ENCODE measurements around the gene HSP90B1.

The HSP90B1 gene

DNA sequence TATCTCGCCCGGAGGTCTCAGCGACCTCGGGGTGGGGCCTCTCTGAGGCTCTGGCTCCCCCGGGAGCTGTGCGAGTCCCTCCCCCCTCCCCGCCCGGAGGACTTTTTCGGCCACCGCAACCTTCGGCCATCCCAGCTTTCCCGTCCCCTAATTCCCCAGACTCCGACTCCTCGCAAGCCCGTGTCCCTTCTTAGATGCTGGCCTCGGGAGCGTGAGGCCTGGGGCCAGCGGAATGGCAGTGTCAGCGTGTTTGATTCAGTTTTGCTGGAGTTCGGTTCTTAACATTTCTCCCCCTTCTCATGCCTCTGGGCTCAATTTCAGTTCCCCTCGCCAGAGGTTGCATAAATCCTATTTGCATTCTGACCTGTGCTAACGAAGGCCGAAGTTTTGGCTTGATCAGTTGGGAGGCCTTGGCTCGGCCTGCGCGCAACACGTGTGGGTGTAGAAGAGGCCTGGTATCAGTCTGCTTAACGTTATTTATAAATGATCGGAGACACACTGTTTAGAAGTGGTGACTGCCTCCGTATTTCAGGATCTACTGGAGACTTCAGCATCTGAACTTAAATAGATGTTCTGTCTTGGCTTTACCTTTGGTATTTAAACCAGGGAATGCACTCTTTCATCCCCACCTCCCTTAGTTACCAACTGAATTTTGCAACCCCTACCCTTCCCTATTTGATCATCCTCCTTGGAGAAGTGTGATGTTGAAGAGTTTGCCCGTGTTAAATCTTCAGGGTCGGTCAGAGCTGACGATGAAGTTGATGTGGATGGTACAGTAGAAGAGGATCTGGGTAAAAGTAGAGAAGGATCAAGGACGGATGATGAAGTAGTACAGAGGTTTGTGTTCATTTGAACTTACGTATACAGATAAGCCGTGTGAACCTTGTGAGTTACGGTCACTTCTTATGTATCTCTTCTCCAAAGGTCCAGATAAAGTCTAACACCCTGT lies 851 bp downstream of the HSP90B1 start:
- no peak for DNase-seq

DNA sequence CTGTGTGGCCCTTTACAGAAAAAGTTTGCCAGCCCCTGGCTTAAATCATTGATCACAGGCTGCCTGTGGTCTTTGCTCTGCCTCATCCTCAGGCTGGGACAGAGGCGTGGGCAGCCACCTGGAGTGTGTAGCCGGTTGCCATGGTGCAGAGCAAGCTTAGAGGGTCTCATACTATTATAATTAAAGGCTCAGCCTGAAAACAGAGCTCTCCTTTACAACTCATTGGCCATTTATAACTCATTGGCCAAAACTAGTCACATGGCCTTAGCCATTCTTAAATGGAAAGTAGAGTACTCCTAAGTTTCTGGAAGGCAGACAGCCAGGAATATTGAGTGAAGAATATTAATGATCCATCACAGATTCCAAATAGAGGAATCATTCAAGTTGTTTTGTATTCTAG lies 3.0 kb downstream of the HSP90B1 start:
- DNase-seq, result no peak

DNA sequence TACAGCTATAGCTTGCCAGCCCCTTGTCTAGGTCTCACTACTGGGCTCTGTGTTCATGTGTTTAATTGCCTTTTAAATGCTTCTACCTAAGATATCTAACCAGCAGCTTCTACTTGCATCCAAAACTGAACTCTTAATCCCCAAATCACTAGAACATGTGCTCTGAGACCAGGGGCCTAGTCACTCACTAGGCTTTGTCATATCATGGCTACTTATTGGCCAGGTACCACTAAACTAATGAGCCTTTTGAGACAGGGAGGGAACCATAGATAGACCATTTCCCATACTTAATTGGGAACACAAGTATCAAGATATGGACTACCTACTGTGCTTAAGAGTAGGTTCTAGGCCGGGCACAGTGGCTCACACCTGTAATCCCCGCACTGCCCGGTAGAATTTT lies 6.5 kb downstream of the HSP90B1 start:
- no peak for DNase-seq

DNA sequence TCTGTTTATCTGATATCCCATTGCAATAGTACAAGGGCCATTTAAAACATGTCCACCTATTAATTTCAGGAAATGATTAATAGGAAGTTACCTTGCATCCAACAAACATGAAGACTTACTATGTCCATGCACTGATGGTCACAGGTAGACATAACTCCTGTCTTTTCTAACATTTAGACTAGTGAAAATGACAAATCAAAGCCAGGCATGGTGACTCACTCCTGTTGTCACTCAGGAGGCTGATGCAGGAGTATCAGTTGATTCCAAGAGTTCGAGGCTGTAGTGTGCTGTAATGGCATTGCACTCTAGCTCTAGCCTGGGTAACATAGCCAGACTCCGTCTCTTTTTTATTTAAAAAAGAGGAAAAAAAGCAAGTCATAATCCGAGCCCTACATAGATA lies 14.8 kb downstream of the HSP90B1 start:
- no peak for DNase-seq

DNA sequence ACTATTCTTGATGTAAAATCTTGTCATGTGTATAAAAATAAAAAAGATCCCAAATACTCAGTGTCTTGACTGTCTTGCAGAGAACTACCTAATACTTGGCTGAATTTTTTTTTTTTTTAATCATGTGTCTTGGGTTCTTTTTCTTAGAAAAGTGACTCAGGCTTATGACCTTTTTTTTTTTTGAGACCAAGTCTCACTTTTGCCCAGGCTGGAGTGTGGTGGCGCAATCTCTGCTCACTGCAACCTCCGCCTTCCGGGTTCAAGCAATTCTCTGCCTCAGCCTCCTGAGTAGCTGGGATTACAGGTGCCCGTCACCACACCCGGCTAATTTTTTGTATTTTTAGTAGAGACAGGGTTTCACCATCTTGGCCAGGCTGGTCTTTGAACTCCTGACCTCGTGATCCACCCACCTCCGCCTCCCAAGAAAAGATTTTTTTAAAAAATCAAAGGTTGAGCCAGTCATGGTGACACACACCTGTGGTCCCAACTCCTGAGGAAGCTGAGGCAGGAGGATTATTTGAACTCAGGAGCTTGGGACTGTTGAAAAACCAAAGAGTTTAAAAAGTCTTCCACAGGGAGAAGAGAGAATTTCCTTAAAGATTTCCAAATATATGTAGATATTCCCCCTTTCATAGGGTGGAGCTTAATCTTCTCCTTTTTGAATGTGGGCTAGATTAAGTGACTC lies 17.8 kb downstream of the HSP90B1 start:
- DNase-seq, result no peak

DNA sequence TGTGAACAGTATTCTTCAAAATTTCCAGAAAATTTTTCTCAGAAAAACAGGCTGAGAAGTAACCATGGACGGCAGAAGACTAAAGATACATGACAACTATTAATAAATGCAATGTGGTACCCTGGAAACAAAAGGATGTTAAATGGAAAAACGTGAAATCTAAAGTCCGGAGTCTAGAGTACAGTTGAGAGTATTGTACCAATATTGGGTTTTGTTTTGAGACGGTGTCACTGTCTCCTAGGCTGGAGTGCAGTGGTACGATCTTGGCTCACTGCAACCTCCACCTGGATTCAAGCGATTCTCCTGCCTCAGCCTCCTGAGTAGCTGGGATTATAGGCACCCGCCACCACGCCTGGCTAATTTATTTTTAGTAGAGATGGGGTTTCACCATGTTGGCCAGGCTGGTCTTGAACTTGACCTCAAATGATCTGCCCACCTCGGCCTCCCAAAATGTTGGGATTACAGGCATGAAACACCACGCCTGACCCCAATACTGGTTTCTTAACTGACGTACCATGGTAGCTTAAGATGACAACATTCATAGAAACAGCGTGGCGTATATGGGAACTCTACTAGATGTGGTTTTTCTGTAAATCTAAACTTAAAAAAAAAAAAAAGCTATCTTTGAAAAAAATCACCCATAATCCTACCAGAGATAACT lies 18.7 kb downstream of the HSP90B1 start:
- DNase-seq, result no peak

DNA sequence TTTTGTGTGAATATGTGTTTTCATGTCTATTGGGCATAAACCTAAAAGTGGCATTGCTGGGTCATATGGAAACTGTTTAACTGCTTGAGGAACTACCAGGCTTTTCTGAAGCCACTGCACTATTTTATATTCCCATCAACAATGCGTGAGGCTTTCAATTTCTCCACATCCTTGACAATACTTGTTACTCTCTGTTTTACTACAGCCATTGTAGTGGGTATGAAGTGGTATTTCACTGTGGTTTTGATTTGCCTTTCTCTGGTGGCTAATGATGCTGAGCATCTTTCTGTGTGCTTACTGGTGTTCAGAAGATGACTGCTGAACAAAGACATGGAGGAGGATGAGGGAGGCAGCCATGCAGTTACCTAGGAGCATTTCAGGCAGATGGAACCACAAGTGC lies 22.3 kb downstream of the HSP90B1 start:
- no peak for DNase-seq

DNA sequence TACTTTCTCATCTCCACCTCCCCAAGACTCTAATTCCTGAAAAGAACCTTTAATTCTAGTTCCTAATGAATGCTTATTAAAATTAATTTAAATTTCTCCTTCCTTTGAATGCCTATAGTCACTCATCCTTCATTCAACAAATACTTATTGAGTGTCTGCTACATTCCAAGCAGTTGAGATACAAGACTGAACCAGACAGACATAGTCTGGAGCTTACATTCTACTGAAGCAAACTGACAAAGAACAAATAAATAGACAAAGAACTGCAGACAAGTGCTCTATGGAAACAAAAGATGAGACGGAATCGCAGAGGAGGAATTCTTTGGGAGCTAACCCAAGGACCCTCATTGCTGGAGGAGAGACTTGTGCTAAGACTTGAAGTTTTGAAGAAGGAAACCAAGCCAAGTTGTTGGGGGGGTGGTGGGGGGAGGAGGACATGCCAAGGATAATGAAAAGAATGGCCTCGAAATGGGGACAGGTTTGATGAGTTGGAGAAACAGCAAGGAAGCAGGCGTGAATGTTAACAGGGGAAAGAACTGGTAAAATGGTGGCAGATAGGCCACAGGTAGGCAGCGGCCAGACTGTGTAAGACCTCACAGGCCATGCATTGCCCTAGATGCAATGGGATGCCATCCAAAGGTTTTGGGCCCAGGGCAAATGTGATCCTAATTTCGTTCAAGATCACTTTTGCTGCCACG lies 25.8 kb downstream of the HSP90B1 start:
- DNase-seq, result no peak

DNA sequence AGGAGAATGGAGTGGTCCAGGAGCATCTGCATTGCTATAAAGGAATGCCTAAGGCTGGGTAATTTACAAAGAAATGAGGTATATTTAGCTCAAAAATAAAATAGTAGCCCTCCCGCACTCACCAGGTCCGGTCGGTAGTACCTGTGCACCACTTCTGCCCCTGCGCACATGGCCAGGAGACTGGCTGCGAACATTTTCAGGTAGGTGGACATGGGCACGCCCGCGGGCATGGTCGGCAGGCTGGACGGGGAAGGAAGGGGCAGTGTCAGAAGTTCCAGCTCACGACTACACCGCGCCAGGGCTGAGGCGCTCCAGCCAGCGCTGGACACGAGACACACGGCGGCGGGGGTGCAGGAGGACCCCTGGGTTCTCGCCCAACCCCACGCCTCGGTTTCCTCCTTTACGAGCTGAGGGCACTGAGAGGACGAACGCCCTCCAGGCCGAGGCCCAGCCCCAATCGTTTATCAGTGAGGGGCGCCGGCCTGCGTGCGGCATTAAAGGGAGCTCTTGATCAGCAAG lies 26.4 kb downstream of the HSP90B1 start:
- DNase-seq, result peak; percentile 36

DNA sequence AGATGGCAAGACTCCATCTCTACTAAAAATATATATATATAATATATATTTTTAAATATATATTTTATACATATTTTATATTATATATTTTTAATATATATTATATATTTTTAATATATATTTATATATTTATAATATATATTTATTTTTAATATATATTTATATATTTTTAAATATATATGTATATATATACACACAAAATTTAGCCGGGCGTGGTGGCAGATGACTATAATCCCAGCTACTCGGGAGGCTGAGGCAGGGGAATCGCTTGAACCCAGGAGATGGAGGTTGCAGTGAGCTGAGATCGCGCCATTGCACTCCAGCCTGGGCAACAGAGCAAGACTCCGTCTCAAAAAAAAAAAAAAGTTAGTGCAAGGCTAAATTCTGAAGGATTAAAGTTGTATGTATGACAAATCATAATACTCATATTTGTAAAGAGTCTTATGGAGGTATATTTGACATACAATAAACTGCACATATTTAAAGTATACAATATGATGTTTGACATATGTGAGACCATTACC lies 27.7 kb downstream of the HSP90B1 start:
- no peak for DNase-seq

DNA sequence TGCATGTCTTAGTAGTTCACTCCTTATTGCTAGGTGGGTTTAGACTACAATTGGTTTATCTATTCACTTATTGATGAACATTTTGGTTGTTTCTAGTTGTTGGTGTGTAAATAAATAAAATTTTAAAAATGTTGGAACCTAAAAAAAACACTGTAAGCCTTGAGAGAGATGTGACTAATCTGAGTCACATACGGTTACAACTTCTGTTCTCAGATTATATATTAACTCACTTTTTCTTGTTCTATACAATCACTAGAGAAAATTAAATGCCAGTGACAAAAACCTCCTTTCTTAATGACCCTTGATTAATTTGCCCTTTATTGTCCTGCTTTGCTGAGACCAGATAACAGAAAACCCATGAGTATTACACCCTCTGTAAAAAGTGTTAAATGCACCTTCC lies 28.4 kb downstream of the HSP90B1 start:
- DNase-seq, result no peak

DNA sequence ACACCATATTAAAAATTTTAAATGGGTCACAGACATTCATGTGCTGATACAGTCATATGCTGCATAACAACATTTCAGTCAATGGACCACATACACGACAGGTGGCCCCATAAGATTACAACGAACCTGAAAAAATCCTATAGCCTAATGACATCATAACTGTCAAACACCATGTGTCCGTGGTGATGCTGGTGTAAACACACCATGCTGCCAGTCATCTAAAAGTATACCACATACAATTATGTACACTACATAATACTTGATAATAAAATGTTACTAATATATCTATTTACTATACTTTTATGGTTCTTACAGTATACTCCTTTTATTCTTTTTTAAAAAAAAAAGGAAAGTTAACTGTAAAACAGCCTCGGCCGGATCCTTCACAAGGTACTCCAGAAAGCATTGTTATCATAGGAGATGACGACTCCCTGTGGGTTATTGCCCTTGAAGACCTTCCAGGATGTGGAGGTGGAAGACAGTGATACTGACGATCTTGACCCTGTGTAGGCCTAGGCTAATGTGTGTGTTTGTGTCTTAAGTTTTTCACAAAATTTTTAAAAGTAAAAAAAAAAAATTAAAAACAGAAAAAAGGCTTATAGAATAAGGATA lies 30.5 kb downstream of the HSP90B1 start:
- no peak for DNase-seq

DNA sequence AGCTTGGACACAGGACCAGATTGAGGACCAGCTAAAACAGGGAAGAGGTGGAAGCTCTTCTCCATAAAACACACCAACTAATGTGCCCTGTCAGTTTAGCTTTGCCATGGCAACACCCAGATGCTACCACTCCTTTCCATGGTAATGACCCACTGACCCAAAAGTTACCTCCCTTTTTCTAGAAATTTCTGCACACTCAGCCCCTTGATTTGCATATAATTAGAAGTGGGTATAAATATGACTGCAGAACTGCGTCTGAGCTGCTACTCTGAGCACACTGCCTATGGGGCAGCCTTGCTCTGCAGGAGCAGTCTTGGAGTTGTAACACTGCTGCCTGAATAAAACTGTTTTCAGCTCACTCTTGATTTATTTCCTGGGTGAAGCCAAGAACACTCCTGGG lies 32.3 kb downstream of the HSP90B1 start:
- DNase-seq, result no peak

DNA sequence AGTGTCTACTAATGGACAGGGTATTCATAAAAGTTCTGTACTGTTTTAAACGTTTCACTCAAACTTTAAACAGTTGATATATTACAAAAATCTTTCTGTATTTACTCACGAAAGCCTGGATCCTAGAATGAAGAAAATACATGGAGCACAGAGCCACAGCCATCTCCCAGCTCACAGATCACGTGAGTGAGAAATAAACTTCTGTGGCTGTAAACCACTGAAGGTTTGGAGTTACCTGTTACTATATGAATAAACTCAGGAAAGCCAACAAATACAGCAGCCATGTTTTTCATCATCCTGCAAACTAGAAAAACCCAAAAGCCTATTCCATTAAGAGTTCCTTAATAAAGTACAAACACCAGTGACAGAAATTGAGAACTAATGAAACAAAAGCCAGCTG lies 34.6 kb downstream of the HSP90B1 start:
- no peak for DNase-seq

DNA sequence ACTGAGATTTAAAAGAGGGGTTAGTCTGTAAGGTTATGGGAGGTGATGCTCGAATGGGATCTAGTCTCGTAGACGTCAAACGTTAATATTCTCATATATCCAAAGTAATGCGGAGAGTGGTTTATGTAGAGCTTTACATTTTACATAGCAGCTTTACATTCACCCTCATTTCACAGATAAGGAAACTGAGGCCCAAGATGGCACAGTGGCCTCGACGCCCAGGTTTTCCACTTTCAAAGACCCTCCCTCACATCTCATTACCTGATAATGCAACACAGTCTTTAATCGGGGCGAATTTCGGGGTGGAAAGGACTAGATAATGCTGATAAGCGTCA lies 35.0 kb downstream of the HSP90B1 start:
- DNase-seq, result no peak

DNA sequence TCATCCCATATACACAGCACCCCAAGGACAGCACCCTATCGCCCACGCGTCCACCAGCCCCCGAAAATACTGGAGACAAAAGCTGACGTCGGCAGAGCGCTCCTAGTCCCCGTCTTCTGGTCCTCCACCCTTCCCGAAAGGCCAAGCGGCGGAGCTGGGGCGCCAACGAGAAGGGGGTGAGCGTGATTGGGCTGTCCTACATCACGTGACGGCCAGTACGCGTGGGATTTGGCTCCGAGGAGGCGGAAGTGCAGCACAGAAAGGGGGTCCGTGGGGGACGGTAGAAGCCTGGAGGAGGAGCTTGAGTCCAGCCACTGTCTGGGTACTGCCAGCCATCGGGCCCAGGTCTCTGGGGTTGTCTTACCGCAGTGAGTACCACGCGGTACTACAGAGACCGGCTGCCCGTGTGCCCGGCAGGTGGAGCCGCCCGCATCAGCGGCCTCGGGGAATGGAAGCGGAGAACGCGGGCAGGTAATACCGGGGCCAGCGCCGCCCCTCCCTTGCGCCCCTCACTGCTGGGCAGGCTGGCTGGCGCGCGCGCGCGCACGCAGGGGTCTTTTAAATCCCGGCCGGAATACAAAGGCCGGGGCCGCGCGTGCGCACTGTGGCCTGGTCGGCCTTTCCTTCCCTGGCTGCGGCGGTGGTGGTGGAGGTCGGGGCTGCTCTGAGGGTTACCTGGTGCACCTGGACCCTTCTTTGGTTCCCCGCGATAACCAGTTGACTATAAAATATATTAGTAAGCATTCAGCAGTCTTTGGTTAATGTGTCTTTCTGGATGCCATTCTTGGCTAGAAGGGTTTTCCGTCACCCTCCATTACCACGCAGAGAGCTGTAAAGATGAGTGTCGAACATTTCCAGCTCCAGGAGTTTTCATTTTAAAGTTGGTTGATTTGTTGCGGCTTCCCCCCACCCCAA lies 35.6 kb downstream of the HSP90B1 start, which contains the start of gene TDG:
TDG (plus strand) TSS at position 283 of the 915 bp plus-strand sequence; CDS start at position 449, 166 bp downstream.
- peak; percentile 98 for DNase-seq

DNA sequence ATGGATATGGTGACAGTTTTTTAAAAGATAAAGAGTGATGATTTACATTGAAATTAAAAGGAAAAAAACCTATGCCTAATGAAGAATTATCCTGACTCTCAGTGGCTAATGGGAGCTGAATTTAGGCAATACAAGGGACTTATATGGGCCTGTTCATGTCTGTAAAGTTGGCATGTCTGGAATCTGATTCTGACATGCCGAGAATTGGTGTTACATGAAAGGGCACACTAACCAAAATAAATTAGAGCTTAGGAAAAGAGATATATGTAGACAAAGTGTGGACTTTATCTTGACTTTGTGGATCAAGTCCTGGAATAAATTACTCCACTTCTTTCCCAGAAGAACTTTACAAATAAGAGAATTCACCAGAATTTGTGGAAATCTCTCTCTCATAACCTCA lies 36.5 kb downstream of the HSP90B1 start:
- no peak for DNase-seq

DNA sequence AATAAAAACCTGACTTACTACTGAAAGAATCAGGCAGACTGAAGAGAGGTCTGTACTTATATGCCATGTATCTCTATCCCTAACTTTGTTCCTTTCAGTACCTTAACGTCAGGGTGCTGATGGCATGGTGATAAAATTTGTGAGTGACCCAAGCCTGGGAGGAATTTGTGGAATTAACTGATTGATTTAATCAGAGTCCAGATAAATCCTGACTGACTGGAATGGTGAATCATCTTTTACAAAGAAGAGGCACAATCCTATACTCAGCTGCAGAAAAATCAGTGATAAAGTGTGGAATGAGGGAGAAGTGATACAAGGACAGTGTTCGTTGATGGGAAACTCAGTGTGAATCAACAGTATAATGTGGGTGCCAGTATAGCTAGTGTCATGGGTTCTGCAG lies 39.2 kb downstream of the HSP90B1 start:
- no peak for DNase-seq

DNA sequence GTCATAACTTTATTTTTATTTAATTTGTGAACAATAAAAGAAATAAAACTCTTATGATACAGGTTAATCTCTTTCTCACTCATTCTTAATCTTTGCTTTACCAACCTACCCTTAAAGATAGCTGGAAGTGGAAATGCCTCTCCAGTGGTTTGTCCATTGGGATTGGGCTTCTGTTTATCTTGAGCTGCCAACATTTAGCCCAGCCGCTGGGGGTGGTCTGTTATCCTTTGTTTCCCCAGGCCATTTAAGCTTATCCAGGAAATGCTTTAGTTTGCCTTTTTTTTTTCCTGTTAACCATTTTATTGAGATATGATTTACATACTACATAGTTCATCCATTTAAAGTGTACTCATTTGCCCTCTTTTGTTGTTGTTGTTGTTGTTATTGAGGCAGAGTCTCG lies 43.7 kb downstream of the HSP90B1 start:
- DNase-seq, result no peak

DNA sequence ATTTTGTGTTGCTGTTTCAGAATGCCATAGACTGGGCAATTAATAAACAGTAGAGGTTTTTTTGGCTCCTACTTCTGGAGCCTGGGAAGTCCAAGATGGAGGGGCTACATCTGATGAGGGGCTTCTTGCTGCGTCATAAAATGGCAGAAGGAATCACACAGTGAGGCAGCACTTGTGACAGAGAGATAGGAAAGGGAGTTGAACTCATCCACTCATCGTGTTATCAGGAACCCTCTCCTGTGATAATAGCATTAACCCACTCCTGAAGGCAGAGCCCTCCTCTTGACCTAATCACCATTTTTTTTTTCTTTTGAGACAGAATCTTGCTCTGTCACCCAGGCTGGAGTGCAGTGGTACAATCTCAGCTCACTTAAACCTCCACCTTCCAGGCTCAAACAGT lies 45.2 kb downstream of the HSP90B1 start:
- DNase-seq, result no peak

DNA sequence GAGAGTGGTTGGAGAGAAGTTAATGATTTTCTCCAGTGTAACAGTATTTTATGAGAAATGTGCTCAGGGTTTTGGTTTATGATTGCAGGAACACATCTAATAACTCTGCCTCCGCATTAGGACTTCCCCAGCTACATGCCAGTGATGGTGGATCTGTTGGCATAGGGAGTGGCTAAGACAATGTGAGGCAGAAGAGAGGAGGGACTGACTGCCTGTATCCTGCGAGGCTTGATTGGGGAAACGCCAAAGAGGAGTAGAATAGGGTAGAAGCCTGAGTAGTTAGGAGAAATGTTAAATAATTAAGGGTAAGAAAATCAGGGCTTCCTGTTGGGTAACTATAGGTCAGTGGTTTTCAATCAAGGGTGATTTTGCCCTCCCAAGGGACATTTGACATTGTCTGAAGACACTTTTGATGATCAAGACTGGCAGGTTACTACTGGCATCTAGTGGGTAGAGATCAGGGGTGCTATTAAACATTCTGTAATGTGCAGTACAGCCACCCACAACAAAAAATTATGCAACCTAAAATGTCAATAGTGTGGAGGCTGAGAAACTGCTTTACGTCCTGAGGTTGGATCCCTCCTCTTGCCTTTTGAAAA lies 48.3 kb downstream of the HSP90B1 start:
- no peak for DNase-seq

Data from NCI-H1092 treated with DMSO at 0.1 percent for 48 hours (cell line).